Activated CD4-positive, alpha-beta T cell treated with anti-CD3 and anti-CD28 coated beads, Interleukin-2, Interleukin-6, amounts not matched to agents 100 ng/mL and 50 ng/mL, durations not matched to agents 16 hours and 8 hours (primary cell): ENCODE measurements around the gene NACC2.

Source experiments
- DNase-seq: peaks from one replicate; pipeline ENCODE4 v3.0.0-alpha.2; 2020

NACC2 gene

DNA sequence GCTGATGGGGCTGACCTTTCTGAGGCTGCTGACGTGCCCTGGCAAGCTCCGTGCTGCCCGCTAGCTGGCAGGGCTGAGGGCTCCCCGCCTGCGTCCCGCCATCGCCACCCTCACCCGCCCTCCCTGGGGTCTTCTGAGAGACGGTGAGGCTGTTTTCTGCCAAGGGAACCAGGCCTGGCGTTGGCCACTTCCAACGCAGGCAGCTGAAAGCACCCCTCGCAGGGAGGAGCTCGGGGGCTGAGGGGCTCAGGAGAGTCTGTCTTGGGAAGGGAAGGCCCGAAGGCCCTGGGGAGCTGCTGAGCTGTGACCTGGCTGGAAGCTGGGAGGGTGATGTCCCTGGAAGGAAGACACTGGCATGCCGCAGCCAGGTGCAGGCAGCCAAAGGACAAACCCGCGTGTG is 33.3 kb upstream of the NACC2 start:
- DNase-seq, result no peak

DNA sequence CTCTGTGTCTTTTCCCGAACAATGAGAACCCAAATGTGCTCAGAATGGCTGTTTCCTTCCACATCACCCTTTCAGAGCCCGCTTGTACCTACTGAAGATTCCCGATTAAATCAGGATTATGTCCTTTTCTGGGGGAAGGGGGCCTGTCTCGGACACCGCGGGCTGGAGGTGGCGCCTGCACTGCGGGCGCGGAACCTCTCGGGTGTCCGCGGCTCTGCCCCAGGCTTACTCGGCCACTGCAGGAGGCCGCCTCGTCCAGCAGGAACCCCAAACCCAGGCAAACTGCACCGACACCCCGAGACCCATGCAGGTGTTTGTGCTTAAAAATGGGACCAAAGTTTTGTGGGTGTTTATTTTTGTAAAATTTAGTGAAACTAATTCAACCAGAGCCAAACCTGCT is 32.2 kb upstream of the NACC2 start:
- DNase-seq, result no peak

DNA sequence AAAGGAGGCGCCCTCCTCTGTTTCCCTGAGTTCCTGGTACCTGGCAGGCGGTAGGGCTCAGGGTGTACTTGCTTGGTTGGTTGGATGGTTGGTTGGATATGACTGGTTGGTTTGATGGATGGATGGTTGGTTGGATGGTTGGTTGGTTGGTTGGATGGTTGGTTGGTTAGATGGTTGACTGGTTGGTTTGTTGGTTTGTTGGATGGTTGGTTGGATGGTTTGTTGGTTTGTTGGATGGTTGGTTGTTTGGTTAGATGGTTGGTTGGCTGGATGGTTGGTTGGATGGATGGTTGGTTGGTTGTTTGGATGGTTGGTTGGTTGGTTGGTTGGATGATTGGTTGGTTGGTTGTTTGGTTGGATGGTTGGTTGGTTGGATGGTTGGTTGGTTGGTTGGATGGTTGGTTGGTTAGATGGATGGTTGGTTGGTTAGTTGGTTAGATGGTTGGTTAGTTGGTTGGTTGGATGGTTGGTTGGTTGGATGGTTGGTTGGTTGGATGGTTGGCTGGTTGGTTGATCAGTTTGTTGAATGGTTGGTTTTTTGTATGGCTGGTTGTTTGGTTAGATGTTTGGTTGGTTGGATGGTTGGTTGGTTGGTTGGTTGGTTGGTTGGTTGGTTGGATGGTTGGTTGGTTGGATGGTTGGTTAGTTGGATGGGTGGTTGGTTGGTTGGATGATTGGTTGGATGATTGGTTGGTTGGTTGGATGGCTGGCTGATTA is 30.0 kb upstream of the NACC2 start:
- DNase-seq, result no peak

DNA sequence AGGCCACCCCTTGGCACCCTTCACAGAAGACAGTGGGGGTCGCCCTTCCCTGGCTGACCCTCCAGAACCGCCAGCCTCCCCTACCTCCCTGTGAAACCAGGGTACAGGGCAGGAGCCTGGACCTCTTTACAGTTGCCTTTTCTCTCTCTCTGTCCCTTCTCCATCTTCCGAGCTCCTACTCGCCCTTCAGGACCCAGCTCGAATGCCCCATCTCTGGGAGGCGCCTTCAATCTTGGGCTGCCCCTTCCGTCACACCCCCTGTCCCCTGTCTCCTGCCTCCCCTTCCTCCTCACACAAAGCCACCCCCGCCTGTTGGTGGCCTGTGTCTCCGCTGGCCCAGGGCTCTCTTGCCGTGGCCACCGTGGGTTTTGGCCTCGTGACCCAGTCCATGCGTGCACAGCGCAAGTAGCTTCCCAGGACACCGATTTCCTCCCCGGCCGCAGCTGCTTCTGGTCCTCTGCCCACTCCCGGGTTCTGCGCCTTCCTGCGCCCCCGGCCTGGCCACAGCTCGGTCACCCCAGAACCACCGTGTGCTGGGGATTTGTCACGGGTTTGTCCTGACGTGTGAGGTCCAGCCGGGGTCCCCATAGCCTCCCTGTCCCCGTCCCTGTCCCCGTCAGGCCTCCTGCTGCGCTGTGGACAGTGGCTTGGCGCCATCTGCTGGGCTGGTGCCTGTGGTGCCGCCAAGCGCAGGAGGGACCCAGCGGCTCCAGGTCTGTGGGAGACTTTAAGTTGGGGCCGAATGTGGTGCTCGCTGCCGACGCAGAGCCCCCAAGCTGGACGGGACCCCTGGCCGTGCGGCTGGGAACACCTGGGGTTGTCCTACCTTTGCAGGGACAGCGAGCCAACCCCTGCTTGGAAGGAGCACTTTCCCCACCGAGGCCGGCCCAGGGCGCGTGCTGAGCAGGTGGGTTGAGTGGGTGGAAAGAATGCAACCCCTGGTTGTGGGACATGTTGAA is 27.6 kb upstream of the NACC2 start:
- peak; percentile 81 for DNase-seq

DNA sequence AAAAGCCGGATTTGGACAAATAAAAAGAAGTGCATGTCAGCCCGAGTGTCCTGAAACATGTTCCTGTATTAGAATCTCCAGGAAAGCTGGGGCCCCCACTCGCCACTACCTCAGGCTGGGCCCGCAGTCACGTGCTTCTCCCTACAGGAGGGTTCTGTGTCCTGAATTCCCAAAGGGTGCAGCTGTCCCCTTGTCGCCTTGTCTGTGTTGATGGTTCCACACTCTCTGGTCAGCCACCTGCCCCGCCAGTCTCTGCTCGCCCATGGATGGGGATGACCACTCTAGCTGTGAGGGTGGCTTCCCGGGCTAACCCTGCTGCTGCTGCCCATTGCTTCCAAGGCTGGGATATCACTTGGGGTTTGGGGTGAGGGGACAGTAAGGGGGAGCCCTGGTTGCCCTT is 26.7 kb upstream of the NACC2 start:
- DNase-seq, result no peak

DNA sequence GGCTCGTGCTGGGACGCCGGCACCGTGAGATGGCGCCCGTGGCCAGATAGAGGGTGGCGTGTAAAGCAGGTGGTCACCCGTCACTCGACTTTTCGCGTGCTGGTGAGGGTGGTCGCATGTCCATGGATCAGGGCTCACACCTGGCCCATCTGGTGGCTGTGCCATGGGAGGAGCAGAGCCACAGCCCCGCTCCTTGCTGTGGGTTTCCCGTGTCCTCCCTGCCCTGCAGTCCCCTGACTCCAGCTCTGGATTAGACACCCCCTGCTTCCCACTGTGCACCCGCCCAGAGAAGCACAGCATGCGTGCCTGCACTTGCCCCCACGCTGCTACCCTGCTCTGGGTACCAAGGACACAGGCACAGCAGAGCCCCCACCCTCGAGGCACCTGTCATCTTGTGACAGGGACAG is 25.4 kb upstream of the NACC2 start:
- no peak for DNase-seq

DNA sequence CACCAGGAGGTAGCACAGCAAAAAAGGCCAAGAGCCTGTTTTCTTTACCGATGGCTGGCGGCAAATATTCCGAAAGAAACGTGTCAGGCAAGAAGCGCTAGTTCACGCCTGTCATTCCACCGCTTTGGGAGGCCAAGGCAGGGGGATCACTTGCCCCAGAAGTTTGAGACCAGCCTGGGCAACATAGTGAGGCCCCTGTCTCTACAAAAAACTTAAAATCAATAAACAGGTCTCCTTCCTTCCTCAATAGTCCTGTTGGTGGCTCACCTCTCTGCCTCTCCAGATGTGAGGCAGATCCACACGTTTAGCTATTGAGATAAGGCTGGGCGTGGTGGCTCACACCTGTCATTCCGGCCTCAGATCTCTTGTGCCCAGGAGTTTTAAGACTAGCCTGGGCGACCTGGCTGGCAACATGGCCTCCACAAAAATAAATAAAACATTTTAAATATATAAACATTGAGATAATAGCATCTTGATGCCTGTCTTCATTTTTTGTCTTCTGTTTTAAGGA is 24.8 kb upstream of the NACC2 start:
- no peak for DNase-seq

DNA sequence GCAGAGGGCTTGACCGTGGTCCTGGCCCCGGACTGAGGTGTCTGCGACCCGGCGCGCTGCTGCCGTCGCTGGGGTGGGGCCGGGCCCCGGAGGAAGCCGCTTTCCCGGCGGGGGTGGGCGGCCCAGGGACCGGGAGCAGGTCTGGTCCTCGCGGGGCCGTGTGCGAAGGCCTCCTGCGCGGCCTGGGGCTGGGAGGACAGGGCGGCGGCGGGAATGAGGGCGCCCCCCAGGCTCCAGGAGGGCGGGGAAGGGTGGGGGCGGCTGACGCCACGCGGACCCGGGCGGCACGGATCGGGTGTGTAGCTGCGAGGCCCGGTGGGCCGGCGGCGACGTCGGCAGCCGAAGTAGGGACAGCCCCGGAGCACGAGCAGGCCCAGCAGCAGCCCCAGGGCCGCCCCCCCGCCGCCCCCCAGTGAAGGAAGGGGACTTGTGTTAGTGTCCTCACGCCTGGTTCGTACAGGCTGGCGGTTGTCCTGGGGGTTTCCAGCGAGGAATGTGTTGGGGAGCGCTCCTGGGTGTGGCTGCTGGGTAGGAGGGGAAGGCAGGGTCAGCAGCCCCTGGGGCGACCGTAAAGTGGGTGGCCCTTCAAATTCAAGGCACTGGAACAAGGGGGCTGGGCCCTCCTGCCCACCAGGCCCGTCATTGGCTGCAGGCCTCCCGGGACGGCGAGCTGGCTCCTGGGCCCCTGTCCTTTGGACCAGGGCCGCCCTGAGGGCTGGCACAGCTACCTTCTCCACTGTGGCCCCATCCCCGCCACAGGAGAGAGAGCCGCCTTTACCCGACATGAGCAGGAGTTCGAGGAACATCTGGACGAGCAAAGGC is 24.2 kb upstream of the NACC2 start:
- peak; percentile 30 for DNase-seq

DNA sequence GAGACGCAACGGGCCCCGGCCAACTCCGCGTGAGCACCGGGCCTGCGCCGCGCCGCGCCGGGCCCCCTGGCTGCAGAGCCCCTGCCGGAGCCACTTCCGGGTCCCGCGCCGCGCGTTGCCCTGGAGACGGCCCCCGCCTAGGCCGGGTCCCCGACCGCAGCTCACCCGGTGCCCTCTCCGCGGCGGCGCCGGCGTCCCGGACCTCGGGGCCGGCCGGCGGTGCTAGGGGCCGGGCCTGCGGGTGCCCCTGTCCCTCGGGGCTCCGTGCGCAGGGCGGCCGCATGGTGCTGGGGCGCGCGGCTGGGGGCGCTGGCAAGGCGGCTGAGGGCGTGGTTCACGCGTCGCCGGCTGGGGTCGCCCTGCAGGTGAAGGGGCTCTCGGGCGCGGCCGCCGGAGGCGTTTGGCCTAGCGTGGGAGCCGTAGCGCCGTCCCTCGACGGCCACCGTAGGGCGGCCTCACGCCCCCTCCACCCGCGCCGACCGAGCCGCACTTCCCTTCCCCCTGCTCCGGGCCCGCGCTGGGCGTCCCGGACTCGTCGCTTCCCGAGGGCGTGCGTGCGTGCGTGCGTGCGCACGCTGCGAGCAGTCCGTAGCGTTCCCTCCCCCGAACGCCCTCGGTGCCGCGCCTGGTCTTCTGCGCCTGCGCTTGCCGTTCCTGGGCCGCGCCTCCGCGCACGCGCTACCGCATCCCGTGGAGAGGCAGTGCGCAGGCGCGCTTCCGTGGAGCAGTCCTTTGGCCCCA is 23.4 kb upstream of the NACC2 start, which contains the start of gene TMEM250:
TSS of gene TMEM250 (minus strand) at position 556 of the 741 bp plus-strand sequence. CDS start 1,975 bp downstream, outside the sequence.
- DNase-seq, result peak; percentile 98

DNA sequence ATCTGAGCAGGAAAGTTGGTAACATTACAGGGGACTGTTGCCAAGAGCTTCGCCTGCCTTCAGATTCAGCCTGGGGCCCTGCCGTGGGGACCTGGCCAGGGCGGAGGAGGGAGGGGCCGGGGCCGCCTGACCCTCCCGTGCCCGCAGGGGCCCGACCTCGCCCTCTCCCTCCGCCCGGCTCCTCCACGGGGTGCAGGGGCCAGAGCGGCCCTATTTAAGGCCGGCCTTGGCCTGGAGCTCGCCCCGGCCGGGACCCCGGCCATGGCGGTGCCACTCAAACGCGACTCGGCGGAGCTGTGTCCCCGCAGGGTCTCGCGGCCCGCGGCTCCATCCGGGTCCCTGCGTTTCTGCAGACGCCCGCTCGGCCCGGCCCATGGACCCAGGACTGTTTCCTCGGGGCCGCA is 22.8 kb upstream of the NACC2 start:
- no peak for DNase-seq

DNA sequence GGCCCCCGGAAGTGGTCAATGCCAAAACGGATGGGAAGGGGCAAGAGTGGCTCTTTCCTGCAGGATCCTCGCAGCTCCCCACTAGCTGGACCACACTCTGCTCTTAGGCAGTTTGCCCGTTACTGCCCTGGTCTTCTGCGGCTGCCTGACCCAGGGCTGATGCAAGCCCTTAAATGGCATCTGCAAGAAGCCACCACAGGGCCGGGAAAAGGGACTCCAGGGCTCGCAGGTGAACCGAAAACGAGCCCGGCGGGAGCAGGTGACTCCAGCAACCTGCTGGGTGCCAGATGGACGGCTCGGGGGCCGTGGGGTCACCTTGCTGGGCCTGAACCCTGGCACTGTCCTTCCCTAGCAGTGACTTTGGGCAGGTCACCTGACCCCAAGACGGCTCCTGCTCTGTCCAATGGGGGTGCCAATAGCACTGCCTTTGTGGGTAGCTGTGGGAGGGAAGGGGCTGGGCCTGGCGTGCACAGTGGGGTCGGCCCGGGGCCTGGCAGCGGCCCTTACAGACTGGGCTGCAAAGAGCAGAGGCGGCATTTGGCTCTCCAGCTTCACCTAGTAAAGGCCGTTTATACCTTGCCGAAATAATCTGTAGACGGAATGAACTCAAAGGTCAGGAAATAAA is 22.3 kb upstream of the NACC2 start:
- peak; percentile 71 for DNase-seq

DNA sequence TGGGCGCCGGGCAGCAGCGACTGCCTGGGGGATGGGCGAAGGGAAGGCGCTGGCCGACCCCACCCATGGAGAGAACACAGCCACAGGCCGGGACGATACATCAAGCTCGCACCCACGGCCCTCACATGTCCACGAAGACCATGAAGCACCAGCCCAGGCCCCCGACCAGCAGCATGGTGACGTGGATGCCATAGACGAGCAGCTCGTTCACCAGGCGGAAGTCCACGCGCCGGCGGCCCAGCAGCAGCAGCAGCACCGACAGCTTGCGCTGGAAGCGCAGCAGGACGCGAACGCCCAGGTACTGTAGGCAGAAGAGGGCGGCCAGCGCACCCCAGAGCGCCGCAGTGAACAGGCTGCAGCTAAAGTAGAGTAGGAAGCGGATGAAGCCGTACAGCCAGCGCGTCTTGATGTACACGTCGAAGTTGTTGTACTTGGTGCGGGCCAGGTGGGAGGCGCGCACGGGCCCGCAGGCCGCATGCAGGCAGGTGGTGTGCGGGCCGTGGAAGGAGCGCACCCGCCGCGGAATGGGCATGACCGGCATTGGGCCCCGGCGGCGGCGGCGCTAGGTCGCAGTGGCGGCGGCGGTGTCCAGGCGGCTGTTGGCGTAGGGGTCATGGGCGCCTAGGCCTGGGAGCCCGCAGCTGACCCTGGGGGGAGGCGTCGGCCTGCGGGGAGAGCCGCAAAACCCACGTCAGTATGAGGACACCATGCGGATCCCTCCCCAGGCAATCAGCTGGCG is 21.4 kb upstream of the NACC2 start:
- DNase-seq, result no peak

DNA sequence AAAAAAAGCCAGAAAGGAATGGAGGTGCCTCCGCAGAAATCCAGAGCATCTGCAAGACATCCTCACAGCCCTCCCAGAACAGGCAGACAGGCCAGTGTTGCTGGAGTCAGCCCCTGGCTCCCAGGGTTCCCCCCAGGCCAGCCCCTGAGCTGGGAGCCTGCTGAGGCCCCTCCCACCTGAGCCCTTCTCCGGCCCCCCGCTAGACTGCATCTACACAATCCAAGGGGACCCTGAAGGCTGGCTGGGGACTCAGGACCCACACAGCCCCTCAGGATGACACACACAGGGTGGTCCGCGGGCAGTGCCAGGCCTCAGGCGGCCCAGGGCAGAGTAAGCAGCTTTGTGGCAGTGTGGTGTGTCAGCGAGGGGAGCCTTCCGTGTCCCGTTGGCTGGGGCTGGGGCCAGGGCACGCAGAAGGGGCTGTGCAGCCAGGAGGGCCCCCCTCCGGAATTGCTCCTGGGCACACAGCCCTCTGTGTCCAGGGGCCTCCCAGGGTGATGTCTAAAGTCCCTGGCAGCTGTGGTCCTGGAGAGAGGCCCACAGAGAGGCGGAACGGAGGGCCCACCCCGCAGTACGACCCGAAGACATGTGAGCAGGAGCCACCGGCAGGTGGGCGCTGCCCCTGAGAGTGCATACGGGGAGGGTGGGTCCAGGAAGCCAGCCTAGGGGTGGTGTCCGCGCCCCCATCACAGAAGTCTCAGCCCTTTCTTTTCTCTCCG is 20.7 kb upstream of the NACC2 start:
- DNase-seq, result no peak

DNA sequence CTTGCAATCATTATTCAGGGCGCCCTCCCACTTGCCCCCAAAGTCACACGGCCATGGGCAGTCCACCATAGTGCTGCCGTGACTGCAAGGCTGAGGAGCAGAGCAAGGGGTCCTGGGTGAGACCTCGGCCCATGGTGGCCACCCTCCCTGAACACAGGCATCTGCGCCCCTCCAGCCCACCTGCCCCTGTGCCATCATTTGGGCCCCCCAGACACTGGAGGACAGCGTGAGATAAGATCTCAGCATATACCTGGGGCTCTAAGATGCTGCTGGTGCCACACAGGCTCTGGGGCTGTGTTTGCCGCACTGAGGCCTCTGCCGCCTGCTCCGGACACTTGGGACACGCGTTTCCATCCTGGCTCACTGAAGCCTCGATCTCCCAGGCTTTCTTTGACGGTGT is 20.1 kb upstream of the NACC2 start:
- DNase-seq, result no peak

DNA sequence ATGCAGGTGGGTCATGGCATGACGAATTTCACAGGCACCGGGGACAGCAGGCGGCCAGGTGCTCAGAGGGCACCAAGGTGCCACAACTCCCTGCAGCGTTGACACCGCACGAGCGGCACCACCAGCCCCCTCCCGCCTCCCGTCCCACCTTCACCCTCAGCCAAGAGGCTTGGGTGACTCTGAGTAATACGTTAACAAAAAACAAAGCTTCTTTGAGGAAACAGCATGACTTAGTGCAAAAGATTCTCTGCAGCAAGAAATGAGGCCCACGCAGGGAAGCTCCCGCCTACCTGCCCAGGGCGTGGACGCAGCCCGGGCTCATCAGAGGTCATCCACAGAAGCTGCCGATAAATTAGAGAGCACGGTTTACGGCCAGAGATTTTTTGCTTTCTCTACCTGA is 19.5 kb upstream of the NACC2 start:
- DNase-seq, result no peak

DNA sequence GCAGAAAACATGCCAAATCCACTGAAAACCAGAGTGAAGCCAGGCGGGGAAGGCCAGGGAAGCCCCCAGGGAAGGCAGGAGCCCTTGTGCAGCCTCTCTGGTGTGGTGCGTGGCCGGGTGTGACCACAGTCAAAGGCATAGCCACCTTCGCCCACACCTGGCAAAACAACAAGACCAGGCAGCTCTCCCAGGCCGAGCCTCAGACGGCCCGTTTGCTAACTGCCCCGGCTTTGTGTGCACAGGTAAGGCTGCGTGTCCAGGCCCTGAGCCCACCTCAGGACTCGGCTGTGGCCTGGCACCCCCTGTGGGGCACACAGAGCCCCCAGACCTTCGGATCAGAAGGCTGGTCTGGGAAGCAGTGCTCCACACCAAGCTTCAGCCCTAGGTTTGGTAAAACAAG is 17.5 kb upstream of the NACC2 start:
- no peak for DNase-seq

DNA sequence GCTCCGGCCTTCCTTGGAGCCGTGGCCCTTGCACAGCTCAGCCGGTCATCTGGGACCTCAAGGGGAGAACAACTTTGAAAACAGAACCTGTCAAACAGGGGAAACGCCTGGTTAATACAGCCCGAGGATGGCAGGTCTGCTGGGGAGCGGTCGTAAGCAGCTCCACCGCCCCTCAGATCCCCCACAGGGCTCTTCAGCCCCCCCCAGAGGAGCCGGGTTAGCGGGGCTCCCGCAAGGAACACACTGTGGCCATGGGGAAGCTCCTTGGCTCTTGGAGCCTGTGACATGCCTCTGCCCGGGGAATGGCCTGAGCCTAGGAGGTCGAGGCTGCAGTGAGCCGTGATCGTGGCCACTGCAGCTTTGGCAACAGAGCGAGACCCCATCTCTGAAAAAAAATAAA is 16.8 kb upstream of the NACC2 start:
- DNase-seq, result no peak

DNA sequence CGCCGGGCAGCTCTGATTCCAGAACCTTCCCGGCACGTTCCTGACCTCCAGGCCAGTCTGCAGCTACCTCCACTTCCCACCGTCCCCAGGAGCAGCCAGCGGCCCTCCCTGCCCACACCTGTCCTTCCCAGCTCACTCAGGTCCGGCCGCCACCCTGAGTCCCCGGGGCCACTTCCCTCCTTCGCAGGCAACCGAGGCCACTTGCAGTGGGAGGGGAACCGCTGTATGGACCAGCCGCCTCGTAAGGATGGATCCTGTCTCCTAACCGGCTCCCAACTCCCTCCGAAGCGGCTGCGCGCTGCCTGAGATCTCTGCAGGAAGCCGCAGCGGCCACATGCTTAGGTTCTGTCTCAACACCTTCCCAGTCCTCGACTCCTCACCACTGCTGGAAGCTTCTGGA is 16.1 kb upstream of the NACC2 start:
- DNase-seq, result no peak

DNA sequence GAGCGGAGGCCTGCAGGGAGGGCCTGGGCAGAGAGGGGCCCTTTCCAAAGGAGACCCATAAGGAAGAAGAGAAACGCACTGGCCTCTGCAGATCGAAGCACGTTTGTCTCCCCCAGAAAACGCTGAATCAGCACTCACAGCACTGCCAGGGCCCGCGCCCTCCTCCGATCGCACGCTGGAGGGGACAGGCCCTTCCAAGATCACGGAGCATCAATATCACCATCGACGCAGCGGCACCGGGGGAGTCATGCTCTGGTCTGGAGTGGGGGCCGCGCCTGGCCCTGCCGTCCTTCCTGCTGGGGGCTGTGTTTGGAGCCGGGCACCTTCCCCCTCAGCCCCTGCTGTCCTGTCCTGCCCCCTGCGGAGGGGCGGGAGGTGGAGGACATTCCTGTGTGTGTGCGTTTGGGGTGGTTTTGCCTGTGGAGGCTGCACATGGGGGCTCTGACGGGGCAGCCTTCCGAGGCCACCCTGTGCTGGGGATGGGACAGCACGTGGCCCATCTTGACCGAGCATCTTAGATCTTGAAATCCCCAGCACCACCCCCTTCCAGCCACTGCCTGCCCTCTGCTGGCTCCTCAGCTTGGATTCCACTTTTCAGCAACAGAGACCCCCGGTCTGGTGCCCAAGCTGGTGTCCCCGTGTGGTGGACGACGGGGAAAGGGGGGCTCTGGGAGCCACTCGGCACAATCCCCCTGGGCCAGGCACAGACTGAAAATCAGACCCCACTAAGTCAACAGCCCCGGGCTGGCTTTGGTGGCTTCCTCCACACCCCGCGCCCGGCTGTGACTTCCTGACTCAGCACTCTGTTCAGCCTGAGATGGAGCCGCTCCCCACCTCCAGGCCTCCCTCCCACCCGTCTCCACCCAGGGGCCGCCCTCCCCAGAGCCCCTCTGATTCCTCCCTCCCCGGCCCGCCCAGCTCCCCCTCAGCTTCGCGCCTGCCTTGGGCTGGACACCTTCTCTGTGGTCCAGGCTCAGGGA is 15.3 kb upstream of the NACC2 start:
- peak; percentile 49 for DNase-seq
